Left lung (tissue), 10 donors: ENCODE measurements around the gene KCNN4. TPM values are rescaled to one million over a fixed set of nuclear protein-coding genes. Genes with fewer than 3 reads are reported as not detected.

Experiments used
- ATAC-seq: fragments of 200-7000 bp; cut with Tn5 transposase; one replicate; pipeline ENCODE4 v1.9.1; 2020; ENCODE audit warnings: moderate library complexity
- DNase-seq, 4 donors: peaks; one replicate each; pipeline ENCODE4 v3.0.0-alpha.2; 2013 to 2020
- H3K27ac ChIP-seq, 2 donors: fragments of 200-600 bp; sonication (generic) in 1 of 2; one replicate each; pipeline versions ENCODE4 v1.5.0 to v1.8.0; 2020 to 2021
- H3K27me3 ChIP-seq, 2 donors: fragments of 200-600 bp; sonication (generic) in 1 of 2; one replicate each; pipeline versions ENCODE4 v1.5.0 to v1.8.0; 2020 to 2021
- H3K36me3 ChIP-seq, 2 donors: fragments of 200-600 bp; sonication (generic) in 1 of 2; one replicate each; pipeline versions ENCODE4 v1.5.0 to v1.8.0; 2020 to 2021
- H3K4me1 ChIP-seq, 2 donors: fragments of 200-600 bp; one replicate each; pipeline ENCODE4 v1.8.0; 2021
- H3K4me3 ChIP-seq, 2 donors: fragments of 200-600 bp; sonication (generic) in 1 of 2; one replicate each; pipeline versions ENCODE4 v1.5.0 to v1.8.0; 2020 to 2021; ENCODE audit warnings: mild to moderate bottlenecking in 1 of 2
- H3K9me3 ChIP-seq, 2 donors: fragments of 200-600 bp; sonication (generic) in 1 of 2; one replicate each; pipeline versions ENCODE4 v1.5.0 to v1.8.0; 2020 to 2021
- CTCF ChIP-seq, 2 donors: fragments of 200-600 bp; sonication (generic) in 1 of 2; IDR thresholded peaks; one replicate each; pipeline versions ENCODE4 v1.5.0 to v1.8.0; 2021; ENCODE audit warnings: antibody characterized with exemption in 2 of 2
- intact Hi-C, 2 donors: fragments of 100-400 bp; cut with DNase I; formaldehyde crosslinking; loops; one replicate each; pipeline versions ENCODE4 v1.11.2 to v1.14.2; 2022
- polyA plus RNA-seq, 6 donors: library from polyadenylated mRNA; unstranded; fragments of 120-200 nt; gene quantifications; one replicate each; pipeline ENCODE4 v1.2.1, GENCODE V29; 2013; ENCODE audit not compliant: insufficient read length in 6 of 6
- total RNA-seq, 2 donors: library from RNA; stranded (reverse); fragmentation: NEBNext Ultra II Directional; extraction: Animal tissue kit (Norgen Biotek cat#: 25700); gene quantifications; one replicate each; pipeline ENCODE4 v1.2.1, GENCODE V29; 2021
- donor health status: DM: no; HTN: yes; CAD: no.
- donor health status: DM: no; HTN: no; CAD: no.

KCNN4 gene
- total and polyA plus RNA-seq, 8 donors: 0.67 to 21.5 (median 2.5) TPM

- peaks cover 0 to 100% of the 10 kb centered on the region in 2 donors for H3K36me3 ChIP-seq
- ATAC-seq: peak; percentile 46
- intact Hi-C loops: loop anchor here in 1 of 2 donors (10.0 kb wide), 1 partner anchor 65 kb away; the partner anchor contains the start of gene PLAUR
These were observed 41.1 kb downstream of the KCNN4 start for GRCh38 chr19:43739439-43740235.

GRCh38 chr19:43738780-43739211, 42.0 kb downstream of the KCNN4 start:
- Histone ChIP-seq H3K4me3 (no peak overlapping the region), H3K36me3 (peaks cover 0 to 100% of the 10 kb centered on the region in 2 donors), H3K9me3 (no peaks in the 10 kb centered on the region), H3K27me3 (no peaks in the 10 kb centered on the region), H3K27ac (no peak overlapping the region), H3K4me1 (no peaks in the 10 kb centered on the region)
- peak; percentile 72 for ATAC-seq
- no peak for TF ChIP-seq CTCF (IDR thresholded peaks at IDR 0.05)
- peak in 1 of 4 donors; percentile 48 for DNase-seq
- intact Hi-C loops: loop anchor here in 1 of 2 donors (10.0 kb wide), 1 partner anchor 64 kb away; the partner anchor contains the start of gene PLAUR

More at GRCh38 chr19:43739439-43740235, 41.1 kb downstream of the KCNN4 start:
- Histone ChIP-seq H3K4me3 (no peak overlapping the region), H3K27ac (no peak overlapping the region), H3K9me3 (no peaks in the 10 kb centered on the region), H3K4me1 (peaks cover 2% of the 10 kb centered on the region in 2 donors), H3K27me3 (no peaks in the 10 kb centered on the region)
- TF ChIP-seq CTCF (IDR thresholded peaks at IDR 0.05): no peak
- DNase-seq: no peak

GRCh38 chr19:43735957-43736356, 44.8 kb downstream of the KCNN4 start:
- Histone ChIP-seq H3K27ac (no peak overlapping the region), H3K9me3 (no peaks in the 10 kb centered on the region), H3K27me3 (no peaks in the 10 kb centered on the region), H3K4me1 (peaks cover 0 to 13% of the 10 kb centered on the region in 2 donors), H3K4me3 (no peak overlapping the region), H3K36me3 (peaks cover 0 to 100% of the 10 kb centered on the region in 2 donors)
- DNase-seq (no peak), ATAC-seq (no peak)
- intact Hi-C loops: loop anchor here in 1 of 2 donors (10.0 kb wide), 1 partner anchor 61 kb away; the partner anchor contains the start of gene PLAUR
- TF ChIP-seq CTCF (IDR thresholded peaks at IDR 0.05): no peak

- Histone ChIP-seq H3K27ac (no peak overlapping the region), H3K9me3 (no peaks in the 10 kb centered on the region), H3K27me3 (no peaks in the 10 kb centered on the region), H3K36me3 (peaks cover 0 to 100% of the 10 kb centered on the region in 2 donors), H3K4me1 (peaks cover 0 to 13% of the 10 kb centered on the region in 2 donors), H3K4me3 (no peak overlapping the region)
- TF ChIP-seq CTCF (IDR thresholded peaks at IDR 0.05): no peak
- ATAC-seq: no peak
- intact Hi-C loops: loop anchor here in 1 of 2 donors (10.0 kb wide), 1 partner anchor 60 kb away; the partner anchor contains the start of gene PLAUR
- no peak for DNase-seq
These were observed 45.8 kb downstream of the KCNN4 start for GRCh38 chr19:43735013-43735412.

GRCh38 chr19:43731846-43732245, 48.9 kb downstream of the KCNN4 start:
- Histone ChIP-seq H3K36me3 (peaks cover 0 to 88% of the 10 kb centered on the region in 2 donors), H3K27ac (peak overlapping the region in 1 of 2 donors; percentile 30), H3K4me1 (peaks cover 0 to 21% of the 10 kb centered on the region in 2 donors), H3K9me3 (no peaks in the 10 kb centered on the region), H3K27me3 (no peaks in the 10 kb centered on the region), H3K4me3 (no peak overlapping the region)
- DNase-seq (no peak), ATAC-seq (no peak)
- no peak for TF ChIP-seq CTCF (IDR thresholded peaks at IDR 0.05)
- intact Hi-C loops: loop anchor here in 1 of 2 donors (10.0 kb wide), 1 partner anchor 57 kb away; the partner anchor contains the start of gene PLAUR
